AG04450 (cell line): ENCODE data around the gene MACROD2. TPM values are rescaled to one million over a fixed set of nuclear protein-coding genes. Genes with fewer than 3 reads are reported as not detected.
"Not testable (repeated sequence)": the region's sequence is repeated elsewhere in the genome, so short reads cannot be mapped to it uniquely, and the experiment has no call there.

ENCODE experiments used
- CTCF ChIA-PET: fragments of 300-600, 350-600 bp; formaldehyde crosslinking; extraction: SDS; loops from one replicate; lab custom pipeline; 2022; ENCODE audit warnings: antibody characterized with exemption, inconsistent platforms; lab: Charles Lee
- POLR2A ChIA-PET: fragments of 350-600 bp; formaldehyde crosslinking; extraction: SDS; loops from one replicate; lab custom pipeline; 2021; ENCODE audit warnings: antibody characterized with exemption, inconsistent platforms; lab: Yijun Ruan, JAX
- DNase-seq: peaks from one replicate; pipeline ENCODE4 v3.0.0-alpha.2; 2011; ENCODE audit warnings: low read depth, low spot score
- H3K27ac ChIP-seq: one replicate; pipeline ENCODE4 v1.5.1; 2012; ENCODE audit warnings: low read depth, low read length, control low read depth
- H3K27me3 ChIP-seq: one replicate; pipeline ENCODE4 v1.6.0; 2012; ENCODE audit warnings: low read length; ENCODE audit not compliant: control insufficient read depth, insufficient read depth
- H3K4me3 ChIP-seq: 2 replicates; pipeline ENCODE4 v1.5.1; 2011; ENCODE audit warnings: mild to moderate bottlenecking, low read depth, low read length, control low read depth
- H3K9me3 ChIP-seq: 2 replicates; pipeline ENCODE4 v1.5.1; 2012; ENCODE audit warnings: low read length; ENCODE audit not compliant: control insufficient read depth, insufficient read depth
- polyA plus RNA-seq: library from polyadenylated mRNA; depleted of rRNA; stranded (reverse); fragments of >200 nt; gene quantifications from 2 replicates; pipeline ENCODE4 v1.2.3, GENCODE V29; 2011
- TF ChIP-seq, protein P1 (sequence below): IDR thresholded peaks from 2 replicates; pipeline ENCODE4 v1.5.1; 2011; ENCODE audit warnings: low read depth, low read length, control low read depth, inconsistent platforms

The MACROD2 gene
- polyA plus RNA-seq, 1 experiment, result 0.02 TPM

DNA sequence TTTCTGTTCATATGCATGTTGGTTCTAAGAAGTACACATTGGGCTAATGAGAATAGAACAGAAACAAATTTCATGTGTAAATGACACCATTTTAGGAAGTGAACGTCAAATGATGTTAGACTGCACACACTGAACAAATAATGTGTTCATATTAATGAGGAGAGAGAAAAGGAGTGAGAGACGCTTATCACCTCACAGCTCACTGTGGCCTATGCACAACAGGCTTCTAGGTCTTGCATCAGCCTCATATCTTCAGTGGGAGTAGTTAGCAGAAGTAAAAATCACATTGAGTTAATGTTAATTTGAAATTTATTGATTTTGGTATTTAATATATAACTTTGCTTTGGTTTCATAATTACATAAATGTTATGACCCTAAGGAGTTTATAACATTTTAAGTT lies 454.9 kb downstream of the MACROD2 start:
- no peak overlapping the region for H3K4me3 ChIP-seq
- POLR2A ChIA-PET, result no interaction called here
- TF ChIP-seq, protein P1, sequence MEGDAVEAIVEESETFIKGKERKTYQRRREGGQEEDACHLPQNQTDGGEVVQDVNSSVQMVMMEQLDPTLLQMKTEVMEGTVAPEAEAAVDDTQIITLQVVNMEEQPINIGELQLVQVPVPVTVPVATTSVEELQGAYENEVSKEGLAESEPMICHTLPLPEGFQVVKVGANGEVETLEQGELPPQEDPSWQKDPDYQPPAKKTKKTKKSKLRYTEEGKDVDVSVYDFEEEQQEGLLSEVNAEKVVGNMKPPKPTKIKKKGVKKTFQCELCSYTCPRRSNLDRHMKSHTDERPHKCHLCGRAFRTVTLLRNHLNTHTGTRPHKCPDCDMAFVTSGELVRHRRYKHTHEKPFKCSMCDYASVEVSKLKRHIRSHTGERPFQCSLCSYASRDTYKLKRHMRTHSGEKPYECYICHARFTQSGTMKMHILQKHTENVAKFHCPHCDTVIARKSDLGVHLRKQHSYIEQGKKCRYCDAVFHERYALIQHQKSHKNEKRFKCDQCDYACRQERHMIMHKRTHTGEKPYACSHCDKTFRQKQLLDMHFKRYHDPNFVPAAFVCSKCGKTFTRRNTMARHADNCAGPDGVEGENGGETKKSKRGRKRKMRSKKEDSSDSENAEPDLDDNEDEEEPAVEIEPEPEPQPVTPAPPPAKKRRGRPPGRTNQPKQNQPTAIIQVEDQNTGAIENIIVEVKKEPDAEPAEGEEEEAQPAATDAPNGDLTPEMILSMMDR, result no peak
- H3K27ac ChIP-seq, result no peak overlapping the region
- no peaks in the 10 kb centered on the region for H3K27me3 ChIP-seq
- no peak for DNase-seq
- CTCF ChIA-PET, result no interaction called here
- no peaks in the 10 kb centered on the region for H3K9me3 ChIP-seq

DNA sequence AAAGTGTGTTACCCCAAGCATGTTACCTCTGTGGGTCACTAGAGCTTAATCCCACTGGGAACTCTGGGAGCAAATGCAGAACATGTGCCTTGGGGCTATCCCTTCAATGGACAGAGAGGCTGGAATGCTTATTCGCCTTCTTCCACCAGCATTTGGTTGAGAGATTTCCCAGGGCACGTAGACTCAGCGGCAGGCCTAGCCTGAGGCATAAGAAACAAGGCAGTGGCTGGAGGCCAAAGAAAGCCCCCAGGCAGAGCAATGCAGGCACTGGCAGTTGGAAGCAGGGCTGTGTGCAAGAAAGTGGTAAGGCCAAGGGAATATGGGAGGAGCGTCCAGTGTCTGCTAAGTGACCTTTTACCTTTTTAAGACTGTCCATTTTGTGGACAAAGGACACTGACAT lies 456.1 kb downstream of the MACROD2 start:
- TF ChIP-seq, protein P1, result no peak
- no peak overlapping the region for H3K4me3 ChIP-seq
- ChIA-PET POLR2A (no interaction called here), CTCF (no interaction called here)
- no peak overlapping the region for H3K27ac ChIP-seq
- no peaks in the 10 kb centered on the region for H3K27me3 ChIP-seq
- DNase-seq, result no peak
- H3K9me3 ChIP-seq, result no peaks in the 10 kb centered on the region

DNA sequence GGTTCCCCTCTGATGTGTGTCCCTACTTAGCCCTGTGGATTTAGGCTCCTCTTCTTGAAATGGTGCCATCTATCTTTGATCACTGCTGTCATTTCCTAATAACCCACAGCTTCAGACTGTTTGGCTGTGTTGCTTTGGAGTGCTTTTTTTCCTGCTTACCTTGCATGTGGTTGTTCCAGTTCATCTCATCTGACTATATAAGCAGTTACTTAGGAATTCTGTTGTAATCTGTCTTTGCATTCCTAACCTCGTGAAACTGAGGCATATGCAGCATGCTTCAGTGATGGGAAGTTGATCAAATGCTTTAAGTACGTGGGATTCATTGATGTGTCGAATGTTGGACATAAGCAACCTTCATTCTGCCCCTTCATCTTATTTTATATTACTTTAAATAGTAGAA lies 457.9 kb downstream of the MACROD2 start:
- POLR2A ChIA-PET, result no interaction called here
- CTCF ChIA-PET, result interaction anchor here (1.3 kb wide), 1 partner anchor 116 kb away, joined by 5 read pairs; the partner anchor contains the start of gene FLRT3
- TF ChIP-seq, protein P1, result no peak
- H3K27ac ChIP-seq, result no peak overlapping the region
- no peaks in the 10 kb centered on the region for H3K27me3 ChIP-seq
- DNase-seq, result no peak
- no peak overlapping the region for H3K4me3 ChIP-seq
- no peaks in the 10 kb centered on the region for H3K9me3 ChIP-seq

DNA sequence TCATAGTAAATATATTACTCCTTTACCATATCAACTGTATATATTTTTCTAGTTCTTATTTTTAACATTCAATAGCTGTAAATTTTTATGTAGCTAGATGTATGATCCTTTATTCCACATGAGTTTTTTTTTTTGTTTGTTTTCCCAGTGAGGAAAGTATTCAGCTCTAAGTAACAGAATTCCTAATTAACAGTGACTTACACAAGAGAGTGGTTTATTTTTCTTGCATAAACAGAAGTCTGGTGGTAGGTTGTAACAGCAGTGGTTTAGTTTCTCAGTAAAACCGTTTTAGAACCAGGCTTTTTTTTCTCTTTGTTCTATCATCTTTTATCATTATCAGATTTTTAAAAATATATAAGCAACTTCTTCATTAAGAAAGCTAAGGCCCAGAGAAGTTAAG lies 459.0 kb downstream of the MACROD2 start:
- POLR2A ChIA-PET, result interaction anchor here (0.6 kb wide), 1 partner anchor 22 kb away, joined by 4 read pairs; no protein-coding TSS in a partner anchor
- TF ChIP-seq, protein P1, result no peak
- CTCF ChIA-PET, result interaction anchor here (0.7 to 1.3 kb wide), 3 partner anchors 25 to 117 kb away, joined by 3 to 7 read pairs (median 5); partner anchors contain the start of gene FLRT3
- no peak for DNase-seq
- Histone ChIP-seq H3K9me3 (no peaks in the 10 kb centered on the region), H3K27ac (no peak overlapping the region), H3K27me3 (no peaks in the 10 kb centered on the region), H3K4me3 (no peak overlapping the region)

DNA sequence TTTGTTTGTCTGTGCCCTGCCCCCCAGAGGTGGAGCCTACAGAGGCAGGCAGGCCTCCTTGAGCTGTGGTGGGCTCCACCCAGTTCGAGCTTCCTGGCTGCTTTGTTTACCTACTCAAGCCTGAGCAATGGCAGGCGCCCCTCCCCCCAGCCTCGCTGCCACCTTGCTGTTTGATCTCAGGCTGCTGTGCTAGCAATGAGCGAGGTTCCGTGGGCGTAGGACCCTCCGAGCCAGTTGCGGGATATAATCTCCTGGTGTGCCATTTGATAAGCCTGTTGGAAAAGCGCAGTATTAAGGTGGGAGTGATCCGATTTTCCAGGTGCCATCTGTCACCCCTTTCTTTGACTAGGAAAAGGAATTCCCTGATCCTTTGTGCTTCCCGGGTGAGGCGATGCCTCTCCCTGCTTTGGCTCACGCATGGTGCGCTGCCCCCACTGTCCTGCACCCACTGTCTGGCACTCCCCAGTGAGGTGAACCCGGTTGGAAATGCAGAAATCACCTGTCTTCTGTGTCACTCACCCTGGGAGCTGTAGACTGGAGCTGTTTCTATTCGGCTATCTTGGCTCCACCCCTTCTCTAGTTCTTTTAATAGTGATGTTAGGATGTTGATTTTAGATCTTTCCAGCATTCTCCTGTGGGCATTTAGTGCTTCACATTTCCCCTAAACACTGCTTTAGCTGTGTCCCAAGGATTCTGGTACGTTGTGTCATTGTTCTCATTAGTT lies 471.9 kb downstream of the MACROD2 start:
- H3K27me3 ChIP-seq, H3K4me3 ChIP-seq, H3K9me3 ChIP-seq, CTCF ChIA-PET, POLR2A ChIA-PET, DNase-seq, H3K27ac ChIP-seq: not testable (repeated sequence)
